Inferior parietal cortex (tissue), 1 donor: ENCODE data around the gene COMMD6.

Experiments
- DNase-seq: peaks from one replicate; pipeline ENCODE4 v3.0.0-alpha.2; 2016; ENCODE audit errors: extremely low spot score

Gene COMMD6

DNA sequence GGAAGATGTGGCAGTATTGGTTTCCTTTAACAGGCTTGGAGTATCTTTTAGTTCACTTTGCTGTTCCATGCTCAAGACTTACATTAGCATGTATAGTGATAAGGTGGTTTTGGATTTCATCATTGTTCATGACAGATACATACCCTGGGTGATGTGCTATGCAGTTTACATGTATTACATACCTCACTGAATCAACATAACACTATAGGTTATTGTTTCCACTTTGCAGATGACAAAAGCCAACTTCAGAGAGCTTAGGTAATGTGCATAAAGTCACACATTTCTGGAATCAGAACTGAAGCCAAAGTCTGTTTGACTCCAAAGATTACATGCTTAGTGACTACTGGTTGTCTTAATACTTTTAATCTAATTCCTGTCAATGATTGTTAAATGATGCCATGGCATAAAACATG is 7.1 kb downstream of the COMMD6 start:
- no peak for DNase-seq

DNA sequence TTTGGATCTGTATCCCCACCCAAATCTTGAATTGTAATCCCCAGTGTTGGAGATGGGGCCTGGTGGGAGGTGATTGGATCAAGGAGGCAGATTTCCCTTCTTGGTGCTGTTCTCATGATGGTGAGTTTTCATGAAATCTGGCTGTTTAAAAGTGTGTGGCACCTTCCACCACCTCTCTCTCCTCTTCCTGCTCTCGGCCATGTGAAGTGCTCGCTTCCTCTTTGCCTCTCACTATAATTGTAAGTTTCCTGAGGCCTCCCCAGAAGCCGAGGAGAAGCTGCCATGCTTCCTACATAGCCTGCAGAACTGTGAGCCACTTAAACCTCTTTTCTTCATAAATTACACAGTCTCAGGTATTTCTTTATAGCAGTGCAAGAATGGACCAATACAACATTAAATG is 15.7 kb downstream of the COMMD6 start:
- no peak for DNase-seq

GRCh38 chr13:75518439-75519088 is 19.1 kb downstream of the COMMD6 start:
- no peak for DNase-seq

DNA sequence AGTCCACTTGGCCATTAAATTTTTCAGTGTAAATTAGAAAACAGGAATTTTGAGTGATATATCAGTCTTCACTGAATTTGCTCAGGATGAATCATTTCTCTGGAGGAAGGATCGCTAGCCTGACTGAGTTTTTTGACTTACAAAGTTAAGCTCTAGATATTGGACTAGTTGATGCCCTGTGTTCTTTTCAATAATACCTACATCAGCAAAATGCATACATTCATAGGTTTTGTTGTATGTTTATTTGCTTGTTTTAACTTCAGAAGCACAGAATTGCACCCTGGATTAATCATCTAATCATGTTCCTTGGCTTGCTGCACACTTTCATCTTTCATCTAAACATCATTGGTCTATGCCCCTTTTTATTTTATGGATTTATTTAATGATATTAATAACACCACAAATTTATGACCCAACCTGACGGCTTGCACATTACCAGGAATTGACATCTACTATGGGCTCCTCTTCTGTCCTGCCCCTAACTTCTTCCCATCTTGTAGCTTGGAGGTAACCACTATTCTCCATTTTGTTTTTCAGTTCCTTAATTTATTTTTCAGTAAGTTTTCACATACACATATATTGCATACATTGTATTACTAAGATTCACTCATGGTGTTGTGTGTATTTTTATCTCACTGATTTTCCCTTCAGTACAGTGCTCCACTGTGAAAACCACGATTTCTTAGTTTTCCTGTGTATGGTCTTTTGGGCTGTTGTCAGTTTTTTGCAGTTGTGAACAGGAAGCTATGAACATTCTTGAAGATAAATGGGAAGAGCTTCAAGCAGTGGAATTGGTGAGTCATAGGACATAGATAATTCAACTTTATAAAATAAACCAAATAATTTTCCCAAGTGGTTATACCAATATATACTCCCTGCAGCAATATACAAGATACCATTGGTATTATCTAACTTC is 23.3 kb downstream of the COMMD6 start:
- no peak for DNase-seq

- no peak for DNase-seq
These were observed 24.4 kb downstream of the COMMD6 start for GRCh38 chr13:75513271-75513670.

GRCh38 chr13:75512253-75512652 is 25.4 kb downstream of the COMMD6 start:
- DNase-seq = no peak

- no peak for DNase-seq
These were observed 26.5 kb downstream of the COMMD6 start for GRCh38 chr13:75511051-75511625.

- DNase-seq = no peak
These were observed 29.6 kb downstream of the COMMD6 start for GRCh38 chr13:75508002-75508548.

DNA sequence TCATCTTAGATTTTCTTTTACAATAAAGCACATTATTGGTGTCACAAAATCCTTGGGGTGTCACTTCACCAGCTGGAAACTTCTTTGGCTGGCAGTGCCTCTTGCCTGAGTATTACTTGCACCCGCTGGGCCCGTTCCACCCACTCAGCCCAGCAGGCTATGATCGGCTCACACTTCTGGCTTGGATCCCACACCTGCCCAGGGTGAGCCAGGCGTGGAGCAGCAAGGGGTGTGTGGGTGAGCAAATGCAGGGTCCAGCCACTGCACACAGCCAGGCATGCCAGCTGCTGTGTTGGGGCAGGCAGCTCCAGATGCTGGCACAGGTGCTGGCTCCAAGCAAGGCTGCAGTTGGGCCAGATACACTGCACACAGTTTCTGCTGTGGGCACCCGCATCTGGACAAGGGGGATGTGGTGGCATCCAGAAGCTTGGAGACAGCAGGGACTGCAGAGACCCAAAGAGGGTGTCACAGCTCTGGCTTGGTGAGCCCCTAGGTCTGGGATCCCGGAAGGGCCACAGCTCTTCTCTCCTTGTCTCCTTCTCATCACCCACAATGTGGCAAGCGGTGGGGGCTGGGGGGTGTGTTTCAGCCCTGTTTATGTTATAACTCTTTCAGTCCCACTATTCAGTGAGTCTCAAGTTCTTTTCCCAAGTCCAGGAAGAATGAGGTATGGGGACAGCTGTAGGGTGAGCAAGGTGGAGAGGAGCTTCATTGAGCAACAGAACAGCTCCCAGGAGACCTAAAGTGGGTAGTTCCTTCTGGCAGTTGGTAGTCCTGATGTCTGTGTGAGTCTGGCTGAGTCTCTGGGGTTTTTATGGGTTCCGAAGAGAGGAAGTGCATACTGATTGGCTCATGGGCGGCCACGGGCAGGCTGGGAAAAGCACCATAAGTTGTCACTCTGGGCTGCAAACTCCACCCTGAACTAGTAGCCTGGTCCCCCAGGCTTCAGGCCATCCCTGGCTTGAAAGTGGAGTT is 30.3 kb downstream of the COMMD6 start:
- DNase-seq = no peak

GRCh38 chr13:75506018-75506417 is 31.6 kb downstream of the COMMD6 start:
- no peak for DNase-seq

DNA sequence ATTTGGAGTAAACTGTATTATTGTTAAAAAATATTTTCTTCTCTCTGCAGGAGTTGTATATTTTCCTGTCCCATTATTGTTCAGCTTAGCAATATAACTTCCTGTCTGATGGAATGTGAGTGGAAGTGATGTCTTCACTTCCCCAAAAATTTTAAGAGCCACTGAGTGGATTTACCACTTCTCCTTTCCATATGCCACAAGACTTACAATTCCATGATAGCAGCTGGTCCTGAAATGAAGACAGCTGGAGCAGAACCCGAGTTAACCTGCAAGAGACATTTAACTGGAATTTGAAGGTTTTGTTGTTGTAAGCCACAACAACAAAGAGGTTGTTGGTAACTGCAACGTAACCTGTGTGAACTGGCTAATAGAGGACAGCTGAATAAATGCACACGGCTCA is 32.3 kb downstream of the COMMD6 start:
- peak; percentile 11 for DNase-seq

DNA sequence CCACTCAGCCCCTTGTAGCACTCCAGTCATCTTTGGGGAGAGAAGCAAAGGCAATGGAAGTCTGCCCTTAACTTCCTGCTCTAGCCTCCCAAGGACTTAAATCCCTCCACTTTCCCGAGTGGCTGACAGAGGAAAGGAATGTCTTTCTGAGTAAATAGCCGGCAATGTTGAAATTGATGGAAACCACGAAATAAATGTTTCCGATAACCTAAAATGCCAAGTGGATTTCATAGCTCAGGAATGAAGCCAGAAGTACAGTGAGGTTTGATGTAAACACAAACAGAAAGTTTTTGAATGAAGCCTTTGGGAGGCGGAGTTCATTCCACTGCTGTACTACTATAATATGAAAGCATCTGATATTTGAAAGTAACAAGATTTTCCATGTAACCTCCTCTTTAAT is 41.7 kb downstream of the COMMD6 start:
- no peak for DNase-seq

GRCh38 chr13:75494491-75494890 is 43.1 kb downstream of the COMMD6 start:
- DNase-seq = no peak

DNA sequence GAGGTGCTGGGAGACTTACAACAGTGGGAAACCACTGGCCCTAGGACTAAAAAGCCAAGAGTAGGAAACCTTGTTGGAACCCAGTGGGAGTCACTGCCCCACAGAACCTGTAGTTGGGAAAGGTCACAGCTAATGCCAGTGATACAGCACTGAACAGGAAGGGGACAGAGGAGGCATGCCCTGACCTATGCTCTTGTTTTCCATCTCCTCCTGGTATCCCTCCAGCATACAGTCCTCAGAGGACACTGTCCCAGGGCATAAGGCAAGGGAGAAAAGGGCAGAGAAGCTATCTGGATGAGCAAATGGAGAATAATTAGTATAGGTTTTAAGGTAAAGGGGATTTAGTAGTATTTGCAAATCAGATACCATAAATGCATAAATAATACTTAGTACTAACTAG is 44.5 kb downstream of the COMMD6 start:
- no peak for DNase-seq

DNA sequence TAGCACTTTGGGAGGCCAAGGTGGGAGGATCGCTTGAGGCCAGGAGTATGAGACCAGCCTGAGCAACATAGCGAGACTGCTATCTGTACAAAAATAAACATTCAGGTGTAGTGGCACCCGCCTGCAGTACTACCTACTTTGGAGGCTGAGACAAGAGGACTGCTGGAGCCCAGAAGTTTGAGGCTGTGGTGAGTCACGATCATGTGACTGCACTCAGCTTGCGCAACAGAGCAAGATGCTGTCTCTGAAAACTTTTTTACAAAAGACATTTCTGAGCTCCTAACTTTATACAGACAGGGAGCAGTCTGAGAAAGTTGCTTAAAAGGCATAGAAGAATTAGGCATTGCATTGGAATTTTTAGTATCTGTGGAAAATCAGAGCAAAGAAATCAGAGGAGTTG is 45.3 kb downstream of the COMMD6 start:
- no peak for DNase-seq

DNA sequence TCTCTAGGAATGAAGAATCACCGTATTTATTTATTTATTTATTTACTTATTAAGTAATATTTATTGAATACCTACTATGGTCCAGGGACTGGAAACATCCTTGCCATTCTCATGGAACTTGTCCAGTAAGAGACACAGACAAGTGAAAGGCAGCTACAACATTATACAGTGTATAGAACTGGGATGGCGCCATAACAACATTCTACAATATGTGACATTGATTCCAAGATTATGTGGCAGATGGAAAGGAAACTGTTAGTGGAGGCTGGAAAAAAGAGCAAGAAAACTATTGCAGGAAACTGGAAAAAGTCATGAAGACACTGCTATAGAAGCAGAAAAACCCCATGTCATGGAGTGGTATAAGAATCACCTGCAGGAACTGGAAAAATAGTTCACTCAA is 46.3 kb downstream of the COMMD6 start:
- no peak for DNase-seq

DNA sequence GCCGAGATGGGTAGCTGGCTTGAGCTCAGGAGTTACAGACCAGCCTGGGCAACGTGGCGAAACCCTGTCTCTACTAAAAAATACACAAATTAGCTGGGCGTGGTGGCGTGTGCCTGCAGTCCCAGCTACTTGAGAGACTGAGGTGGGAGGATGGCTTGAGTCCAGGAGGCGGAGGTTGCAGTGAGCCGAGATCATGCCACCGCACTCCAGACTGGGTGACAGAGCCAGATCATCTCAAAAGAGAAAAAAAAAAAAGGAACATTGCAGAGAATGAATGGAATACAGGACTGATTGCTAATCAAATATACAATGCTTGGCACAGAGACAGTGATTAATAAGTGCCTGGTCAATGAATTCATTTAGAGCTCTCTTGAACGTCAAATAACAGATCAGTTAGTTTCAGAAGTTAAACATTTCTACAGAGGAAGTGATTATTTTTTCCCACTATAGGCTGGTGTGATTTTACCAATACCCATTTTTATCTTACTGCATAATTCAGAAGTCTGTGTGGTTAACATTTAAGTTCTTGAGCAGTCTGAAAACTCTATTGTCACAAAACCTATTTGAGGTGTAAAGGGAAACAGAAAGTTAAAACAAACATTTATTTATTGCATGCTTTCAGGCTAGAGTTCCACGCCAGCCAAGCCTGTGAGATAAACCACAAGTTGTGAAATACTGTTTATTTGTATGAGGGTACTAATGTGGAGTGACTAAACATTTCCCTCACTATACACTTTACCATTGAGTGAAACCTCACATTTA is 48.0 kb downstream of the COMMD6 start:
- DNase-seq = no peak

DNA sequence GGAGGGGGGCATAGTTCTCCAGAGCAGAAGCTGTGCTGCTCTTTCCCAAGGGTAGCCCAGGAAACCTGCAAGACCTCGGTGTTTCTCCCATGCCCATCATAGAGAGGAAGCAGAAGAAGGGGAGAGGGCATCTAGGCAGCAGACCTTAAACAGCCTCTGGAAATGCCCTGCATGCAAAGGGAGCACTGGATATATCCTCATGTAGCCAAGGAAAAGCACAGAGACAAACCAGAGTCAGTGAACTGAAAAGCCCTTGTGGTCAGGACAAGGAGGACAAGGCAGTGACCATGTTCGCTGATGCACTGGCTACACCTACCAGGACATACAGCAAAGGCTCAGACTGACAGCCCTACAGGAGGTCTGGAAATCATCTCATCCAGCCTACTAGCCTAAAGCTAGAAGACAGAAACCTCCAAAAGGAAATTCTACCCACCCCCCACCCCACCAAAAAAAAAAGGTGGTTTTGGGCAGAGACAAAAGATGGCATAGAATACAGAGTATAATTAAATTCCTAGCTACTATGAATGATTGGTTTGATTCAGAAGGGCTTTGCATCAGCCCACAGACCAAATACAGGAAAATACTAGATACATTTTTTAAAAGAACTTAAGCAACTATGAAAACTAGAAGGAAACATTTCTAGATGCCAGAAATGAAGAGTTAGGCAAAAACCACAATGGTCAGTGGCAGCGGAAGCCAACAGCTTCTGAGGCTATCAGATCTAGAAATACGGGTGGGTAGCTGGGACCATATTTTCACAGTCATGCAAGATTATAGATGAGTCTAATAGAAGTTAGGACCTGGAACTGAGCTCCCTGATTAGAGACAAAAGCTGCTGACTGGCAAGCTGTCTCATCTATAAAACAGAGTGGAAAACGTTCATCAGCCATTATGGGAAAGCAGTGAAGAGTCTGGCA is 51.2 kb downstream of the COMMD6 start:
- DNase-seq = no peak

DNA sequence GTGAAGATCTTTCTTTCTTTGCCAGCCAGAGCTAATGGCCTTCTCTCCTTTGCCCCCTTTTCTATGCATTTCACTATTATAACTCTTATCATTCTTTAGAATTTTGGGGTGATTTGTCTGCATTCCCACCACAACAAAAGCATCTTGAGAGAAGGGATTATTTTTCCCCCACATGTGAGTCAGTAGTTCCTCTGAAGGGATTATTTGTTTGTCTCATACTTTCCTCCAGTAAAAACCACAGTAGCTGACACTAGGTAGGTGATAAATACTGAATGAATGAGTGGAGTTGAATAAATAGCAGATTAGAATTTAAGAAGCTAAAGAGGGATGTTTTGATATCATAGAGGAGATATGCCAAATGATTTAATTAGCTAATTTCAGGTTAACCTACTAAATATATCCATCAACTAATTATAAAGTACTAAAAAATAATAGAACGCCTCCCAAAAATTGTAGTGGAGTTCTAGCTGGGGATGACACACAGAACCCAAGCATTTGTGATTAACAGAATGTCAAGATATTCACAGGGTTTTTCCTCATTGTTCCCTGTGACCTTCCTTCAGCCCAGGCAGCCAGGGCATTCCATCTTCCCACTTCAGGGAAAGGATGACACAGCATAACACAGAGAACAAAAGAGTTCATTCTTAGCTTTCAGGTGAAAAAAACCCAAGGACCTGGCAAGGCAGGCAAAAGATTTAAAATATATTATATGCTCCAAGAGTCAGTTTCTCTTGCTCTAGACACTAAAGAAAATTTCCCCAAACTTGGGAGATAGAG is 52.2 kb downstream of the COMMD6 start:
- DNase-seq = no peak
